ENCODE results near the gene JAG1.

DNA sequence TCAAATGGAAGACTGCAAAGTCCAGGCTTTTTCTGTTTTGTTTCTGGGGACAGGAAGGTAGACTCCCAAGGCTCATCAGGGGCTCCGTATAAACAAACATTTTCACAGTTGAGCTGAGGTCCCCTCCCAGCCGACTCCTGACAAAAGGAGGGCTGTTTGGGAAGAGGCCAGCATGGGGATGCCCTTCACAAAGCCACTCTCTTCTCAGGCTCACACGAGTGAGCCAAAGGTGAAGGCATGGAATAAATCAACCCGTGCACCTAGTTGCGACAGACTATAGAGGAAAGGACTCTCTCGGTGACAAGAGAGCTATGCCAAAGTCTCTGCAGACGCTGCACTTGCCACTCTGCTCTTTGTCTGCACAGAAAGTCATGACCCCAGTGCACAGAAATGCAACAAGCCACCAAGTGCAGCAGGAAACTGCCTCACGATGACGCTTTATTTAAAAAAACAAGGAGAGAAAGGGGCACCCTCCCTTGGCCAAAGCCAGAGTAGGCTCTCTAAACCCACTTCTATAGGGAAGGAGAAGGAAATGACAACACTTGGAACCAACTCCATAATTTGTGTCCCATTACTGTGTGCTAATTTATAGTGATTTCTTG, 21.0 kb downstream of the JAG1 start:
- TF ChIP-seq, protein P1, sequence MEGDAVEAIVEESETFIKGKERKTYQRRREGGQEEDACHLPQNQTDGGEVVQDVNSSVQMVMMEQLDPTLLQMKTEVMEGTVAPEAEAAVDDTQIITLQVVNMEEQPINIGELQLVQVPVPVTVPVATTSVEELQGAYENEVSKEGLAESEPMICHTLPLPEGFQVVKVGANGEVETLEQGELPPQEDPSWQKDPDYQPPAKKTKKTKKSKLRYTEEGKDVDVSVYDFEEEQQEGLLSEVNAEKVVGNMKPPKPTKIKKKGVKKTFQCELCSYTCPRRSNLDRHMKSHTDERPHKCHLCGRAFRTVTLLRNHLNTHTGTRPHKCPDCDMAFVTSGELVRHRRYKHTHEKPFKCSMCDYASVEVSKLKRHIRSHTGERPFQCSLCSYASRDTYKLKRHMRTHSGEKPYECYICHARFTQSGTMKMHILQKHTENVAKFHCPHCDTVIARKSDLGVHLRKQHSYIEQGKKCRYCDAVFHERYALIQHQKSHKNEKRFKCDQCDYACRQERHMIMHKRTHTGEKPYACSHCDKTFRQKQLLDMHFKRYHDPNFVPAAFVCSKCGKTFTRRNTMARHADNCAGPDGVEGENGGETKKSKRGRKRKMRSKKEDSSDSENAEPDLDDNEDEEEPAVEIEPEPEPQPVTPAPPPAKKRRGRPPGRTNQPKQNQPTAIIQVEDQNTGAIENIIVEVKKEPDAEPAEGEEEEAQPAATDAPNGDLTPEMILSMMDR (optimal IDR thresholded peaks at IDR 0.05 in 1 of 3, IDR thresholded peaks at IDR 0.05 in 1 of 3, conservative IDR thresholded peaks at IDR 0.05 in 1 of 3; ENCODE audit: extremely low read depth in 1 of 3, insufficient read depth in 2 of 3, low read length in 3 of 3) = no peak
- no peak for TF ChIP-seq EZH2 (IDR thresholded peaks at IDR 0.05; ENCODE audit: low read length)
